T47D (cell line): Measurements from ENCODE around the gene METTL25B.
A peak's percentile ranks its signal among the peaks of the same experiment; 100 is the strongest.

Source experiments
- DNase-seq, 2 experiments: peaks; one replicate each; pipeline versions ENCODE4 v3.0.0 to v3.0.0-alpha.2; 2011 to 2012; ENCODE audit warnings: low read depth in 1 of 2, low spot score in 1 of 2
- JUND ChIP-seq: IDR thresholded peaks from 2 replicates; pipeline ENCODE4 v1.6.1; 2012; ENCODE audit warnings: low read depth
- in situ Hi-C: cut with HindIII; loops from 2 replicates; pipeline ENCODE4 v1.10.0; 2016; ENCODE audit warnings: low sequenced_read_pairs, low pct_unique_long_range_greater_than_20kb

Gene METTL25B

DNA sequence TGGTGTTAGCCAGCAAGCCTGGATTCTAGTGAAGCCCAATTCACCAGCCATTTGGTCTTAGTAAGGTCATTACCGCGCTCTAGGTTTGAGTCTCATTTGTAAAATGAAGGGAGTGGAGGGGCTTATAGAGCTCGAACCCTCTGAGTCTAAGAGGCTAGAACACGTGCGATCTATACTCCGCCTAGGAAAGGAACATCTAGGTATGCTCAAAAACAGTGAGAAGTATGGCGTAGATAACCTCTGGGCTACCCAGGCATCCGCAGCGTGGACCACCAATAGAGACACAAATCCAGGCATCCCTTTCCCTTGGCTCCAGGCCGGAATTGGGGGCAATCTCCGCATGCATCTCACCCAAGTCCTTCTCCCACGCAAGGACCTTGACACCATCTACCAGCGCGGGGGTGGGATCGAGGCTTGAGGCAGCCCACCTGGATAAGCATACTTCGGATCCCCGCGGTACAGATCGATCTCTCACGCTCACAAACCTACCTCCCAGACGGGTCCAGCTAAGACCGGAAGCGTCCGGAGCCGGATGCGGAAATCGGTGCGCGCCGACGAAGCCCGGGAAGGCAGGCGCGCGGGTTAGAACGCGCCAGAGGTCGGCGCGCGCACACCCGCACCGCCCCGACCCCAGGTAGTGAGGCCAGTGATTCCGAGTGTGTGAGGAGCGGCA lies at the start of gene METTL25B:
TSS of gene METTL25B (plus strand) at position 544 of the 673 bp plus-strand sequence. CDS start 636 bp downstream, outside the sequence.
- no peak for TF ChIP-seq JUND
- in situ Hi-C loops, result no loop called here
- DNase-seq, result peak; percentile 86 to 92

GRCh38 chr1:156680056-156680455 lies 48.2 kb upstream of the METTL25B start:
- no peak for TF ChIP-seq JUND
- in situ Hi-C loops, result no loop called here
- no peak for DNase-seq

DNA sequence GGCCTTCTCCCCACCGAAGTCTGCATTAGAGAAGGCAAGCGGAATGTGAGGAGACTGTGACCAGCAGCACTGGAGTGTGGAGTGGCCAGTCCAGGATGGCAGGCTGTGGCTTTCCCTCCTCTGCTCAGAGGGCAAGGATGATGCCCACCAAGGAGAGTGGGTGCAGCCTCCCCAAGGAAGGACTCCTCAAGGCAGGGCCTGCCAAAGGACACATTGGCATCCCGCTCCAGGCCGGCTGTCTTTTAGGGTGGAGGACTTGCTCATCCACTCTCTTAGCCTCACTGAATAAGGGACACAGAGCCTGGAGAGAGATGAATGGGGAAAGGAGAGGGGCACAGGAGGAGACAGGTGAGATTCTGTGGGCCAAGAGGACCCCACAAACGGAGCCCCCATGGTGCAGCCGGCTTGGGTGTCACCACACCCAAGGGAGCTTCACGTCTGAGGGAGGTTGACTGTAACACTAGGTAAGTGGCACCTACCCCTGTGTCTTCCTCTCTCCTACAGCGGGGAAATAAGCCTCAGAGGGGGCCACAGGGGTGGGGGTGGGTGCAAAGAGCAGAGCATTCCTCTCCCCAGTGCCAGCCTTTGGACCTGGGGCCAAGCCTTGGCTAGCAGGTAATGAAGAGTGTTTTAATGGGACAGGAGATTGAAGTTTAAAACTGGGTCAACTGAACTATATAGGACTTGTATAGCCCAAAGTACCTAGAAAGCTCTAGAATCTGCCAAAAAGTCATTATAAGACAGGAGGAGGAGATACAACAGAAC lies 46.9 kb upstream of the METTL25B start:
- in situ Hi-C loops, result no loop called here
- TF ChIP-seq JUND, result no peak
- no peak for DNase-seq

- in situ Hi-C loops, result no loop called here
- TF ChIP-seq JUND, result no peak
- DNase-seq, result peak in 1 of 2 experiments; percentile 65
These were observed 45.9 kb upstream of the METTL25B start for GRCh38 chr1:156682166-156682890.

DNA sequence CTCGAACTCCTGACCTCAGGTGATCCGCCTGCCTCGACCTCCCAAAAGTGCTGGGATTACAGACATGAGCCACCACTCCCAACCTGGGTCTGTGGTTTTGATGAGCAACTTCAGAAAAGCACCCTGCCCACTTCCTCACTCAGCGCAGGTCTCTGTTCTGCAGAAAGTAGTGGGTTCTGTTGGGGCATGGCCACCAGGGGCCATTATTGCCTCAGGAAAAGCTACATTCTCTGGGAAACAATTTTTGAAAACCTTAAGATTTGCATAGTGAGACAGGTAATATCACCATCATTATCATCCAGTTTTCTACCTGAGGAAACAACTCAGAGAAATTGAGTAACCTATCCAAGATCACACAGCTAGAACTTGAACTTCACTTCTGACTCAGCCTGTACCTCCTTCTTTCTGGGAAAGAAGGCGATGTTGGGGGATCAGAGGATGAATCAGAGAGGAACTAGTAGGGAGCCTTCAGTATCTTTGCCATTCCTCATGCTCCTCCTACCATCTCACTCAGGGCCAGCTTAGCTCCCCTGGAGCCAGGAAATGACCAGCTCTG lies 44.0 kb upstream of the METTL25B start:
- TF ChIP-seq JUND, result no peak
- in situ Hi-C loops, result no loop called here
- no peak for DNase-seq

GRCh38 chr1:156689035-156689952 lies 39.0 kb upstream of the METTL25B start:
- in situ Hi-C loops, result no loop called here
- TF ChIP-seq JUND, result no peak
- DNase-seq, result peak; percentile 73 to 95

DNA sequence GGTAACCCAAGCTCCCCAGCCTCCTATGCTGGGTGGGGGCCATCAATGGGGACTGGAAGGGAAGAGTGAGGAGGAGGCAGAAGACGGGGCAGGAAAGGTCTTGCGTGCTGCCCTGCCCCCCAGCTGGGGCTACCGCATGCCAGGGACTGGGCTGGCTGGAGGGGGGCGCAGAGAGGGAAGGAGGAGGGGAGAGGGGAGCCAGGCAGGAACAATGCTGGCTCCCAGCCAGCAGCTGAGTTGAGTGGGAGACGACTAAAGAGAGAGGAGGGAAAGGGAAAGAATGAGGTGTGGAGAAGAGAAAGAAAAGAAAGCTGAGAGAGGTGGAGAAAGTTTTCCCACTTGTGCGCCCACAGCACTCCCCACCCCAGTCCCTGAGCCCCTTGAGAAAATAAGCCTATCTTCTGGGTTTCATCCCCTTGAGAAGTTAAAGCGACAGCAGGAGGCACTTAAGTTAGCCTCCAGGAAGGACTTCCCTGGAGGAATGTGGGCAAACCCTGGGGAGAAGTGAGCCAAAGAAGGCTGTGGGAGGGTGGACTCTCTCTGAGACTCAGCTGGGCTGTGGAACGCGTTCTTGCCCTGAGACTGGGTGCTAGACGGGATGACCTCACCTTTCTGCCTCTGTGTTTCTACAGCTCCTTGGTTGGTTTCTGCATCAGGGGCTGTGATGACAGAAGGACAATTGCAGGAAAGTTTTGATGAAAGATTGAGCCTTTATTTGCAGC lies 38.2 kb upstream of the METTL25B start:
- in situ Hi-C loops, result no loop called here
- TF ChIP-seq JUND, result no peak
- peak in 1 of 2 experiments; percentile 83 for DNase-seq

- no peak for TF ChIP-seq JUND
- peak in 1 of 2 experiments; percentile 52 for DNase-seq
- in situ Hi-C loops, result no loop called here
These were observed 37.6 kb upstream of the METTL25B start for GRCh38 chr1:156690675-156691036.

- in situ Hi-C loops, result no loop called here
- no peak for DNase-seq
- no peak for TF ChIP-seq JUND
These were observed 37.1 kb upstream of the METTL25B start for GRCh38 chr1:156691191-156691590.

DNA sequence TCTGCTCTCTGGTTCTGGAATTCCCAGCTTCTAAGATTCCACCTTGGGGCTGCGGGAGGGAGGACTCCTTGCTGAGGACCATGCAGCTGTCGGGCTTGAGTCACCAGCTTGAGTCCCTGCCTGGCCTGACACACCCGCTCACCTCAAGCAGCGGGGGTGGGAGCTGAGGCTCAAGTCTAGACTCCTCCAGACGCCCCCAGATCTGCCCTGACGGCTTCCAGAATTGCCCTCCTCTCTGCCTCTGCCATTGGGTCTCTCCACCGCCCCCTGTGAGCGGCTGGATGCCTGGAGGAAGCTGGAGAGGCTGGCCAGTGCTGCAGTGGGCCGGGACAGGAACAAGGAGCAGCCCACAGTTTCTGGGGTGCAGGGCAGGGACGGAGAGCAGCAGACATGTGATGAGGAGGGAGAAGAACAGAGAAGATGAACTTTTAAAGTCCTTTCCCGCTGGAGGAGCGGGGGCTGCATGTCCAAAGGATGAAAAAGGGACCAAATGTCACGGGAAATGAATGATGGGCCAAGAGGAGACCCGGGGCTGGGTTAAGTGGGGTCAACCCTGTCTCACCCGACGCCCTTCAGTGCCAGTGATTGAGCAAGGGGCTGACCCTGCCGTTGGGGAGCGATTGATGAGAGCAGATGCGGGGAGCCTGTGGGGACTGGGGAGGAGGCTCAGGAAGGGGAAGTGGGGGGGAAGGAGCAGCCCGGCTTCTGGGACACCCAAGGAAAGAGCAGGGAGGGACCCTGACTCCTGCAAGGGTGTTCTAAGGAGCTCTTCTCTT lies 36.4 kb upstream of the METTL25B start:
- peak in 1 of 2 experiments; percentile 87 for DNase-seq
- in situ Hi-C loops, result no loop called here
- TF ChIP-seq JUND, result no peak
